GM19035 (cell line): ENCODE data around the gene FPR3.
"Not testable (repeated sequence)": the region's sequence is repeated elsewhere in the genome, so short reads cannot be mapped to it uniquely, and the experiment has no call there.

Source experiments
- ATAC-seq: cut with Tn5 transposase; IDR thresholded peaks from one replicate; pipeline ENCODE4 v1.9.1; 2021; ENCODE audit not compliant: unreplicated experiment

The FPR3 gene

DNA sequence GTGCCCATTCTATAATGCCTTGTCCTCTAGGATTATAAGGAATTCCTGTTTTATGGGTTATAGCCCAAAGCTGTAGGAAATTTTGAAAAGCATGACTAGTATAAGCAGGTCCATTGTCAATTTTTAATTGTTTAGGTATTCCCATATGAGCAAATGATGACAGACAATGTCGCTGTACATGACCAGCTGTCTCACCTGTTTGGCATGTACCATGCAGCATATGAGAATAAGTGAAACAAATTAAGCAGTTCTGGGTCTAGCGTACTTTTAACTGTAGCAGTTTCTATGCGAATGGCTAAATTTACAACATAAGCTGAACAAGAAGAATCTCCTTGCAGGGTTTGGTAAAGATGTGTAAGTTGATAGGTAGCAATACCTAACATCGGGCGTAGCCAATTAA, 11.6 kb downstream of the FPR3 start:
- not testable (repeated sequence) for ATAC-seq

- ATAC-seq, result no peak
Measured at GRCh38 chr19:51807111-51807701, 12.2 kb downstream of the FPR3 start.

GRCh38 chr19:51807925-51808324, 13.0 kb downstream of the FPR3 start:
- ATAC-seq, result no peak

GRCh38 chr19:51808333-51808986, 13.5 kb downstream of the FPR3 start:
- ATAC-seq, result no peak

- no peak for ATAC-seq
Measured at GRCh38 chr19:51809787-51810186, 14.8 kb downstream of the FPR3 start.

GRCh38 chr19:51810223-51810622, 15.3 kb downstream of the FPR3 start:
- no peak for ATAC-seq

- ATAC-seq, result no peak
Measured at GRCh38 chr19:51811344-51811743, 16.4 kb downstream of the FPR3 start.

DNA sequence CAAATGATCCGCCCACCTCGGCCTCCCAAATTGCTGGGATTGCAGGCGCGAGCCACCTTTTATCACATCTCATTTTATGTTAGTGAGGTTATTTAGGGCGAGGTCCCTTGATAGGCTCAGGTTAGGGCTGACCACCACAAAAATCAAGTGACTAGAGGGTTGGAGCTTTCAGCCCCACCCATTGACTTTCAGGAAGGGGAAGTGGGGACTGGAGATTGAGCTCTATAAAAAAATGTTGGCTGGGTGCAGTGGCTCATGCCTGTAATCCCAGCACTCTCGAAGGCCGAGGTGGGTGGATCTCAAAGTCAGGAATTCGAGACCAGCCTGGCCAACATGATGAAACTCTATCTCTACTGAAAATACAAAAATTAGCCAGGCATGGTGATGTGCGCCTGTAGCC, 20.1 kb downstream of the FPR3 start:
- no peak for ATAC-seq

GRCh38 chr19:51816711-51817110, 21.8 kb downstream of the FPR3 start:
- ATAC-seq, result no peak

GRCh38 chr19:51820011-51820410, 25.1 kb downstream of the FPR3 start:
- ATAC-seq, result no peak

DNA sequence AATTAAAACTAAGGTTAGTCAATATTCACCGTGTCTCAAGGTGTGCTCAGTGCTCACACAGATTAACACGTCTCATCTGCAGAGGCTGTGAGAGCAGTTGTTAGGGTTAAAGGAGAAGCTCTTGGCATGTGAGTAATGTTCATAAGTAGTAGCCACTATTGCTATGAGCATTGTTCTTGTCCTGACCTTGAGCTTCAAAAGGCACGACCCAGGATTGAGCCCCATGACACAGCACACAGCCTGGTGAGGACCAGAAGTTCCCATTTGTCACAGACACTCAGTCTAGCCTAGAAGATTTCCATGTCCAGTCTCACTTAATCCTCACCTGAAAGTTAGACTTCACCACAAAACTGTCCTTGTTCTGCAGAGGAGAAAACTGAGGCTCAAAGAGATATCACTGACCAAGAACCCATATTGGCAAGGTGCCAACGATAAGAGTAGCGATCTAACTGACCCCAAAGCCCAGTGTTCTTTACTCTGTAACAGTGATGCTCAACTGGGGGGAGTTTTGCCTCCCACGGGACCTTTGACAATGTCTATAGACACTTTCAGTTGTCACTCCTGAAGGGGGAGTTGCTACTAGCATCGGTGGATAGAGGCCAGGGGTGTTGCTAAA, 26.0 kb downstream of the FPR3 start:
- ATAC-seq, result no peak

- no peak for ATAC-seq
Measured at GRCh38 chr19:51821456-51821855, 26.5 kb downstream of the FPR3 start.

DNA sequence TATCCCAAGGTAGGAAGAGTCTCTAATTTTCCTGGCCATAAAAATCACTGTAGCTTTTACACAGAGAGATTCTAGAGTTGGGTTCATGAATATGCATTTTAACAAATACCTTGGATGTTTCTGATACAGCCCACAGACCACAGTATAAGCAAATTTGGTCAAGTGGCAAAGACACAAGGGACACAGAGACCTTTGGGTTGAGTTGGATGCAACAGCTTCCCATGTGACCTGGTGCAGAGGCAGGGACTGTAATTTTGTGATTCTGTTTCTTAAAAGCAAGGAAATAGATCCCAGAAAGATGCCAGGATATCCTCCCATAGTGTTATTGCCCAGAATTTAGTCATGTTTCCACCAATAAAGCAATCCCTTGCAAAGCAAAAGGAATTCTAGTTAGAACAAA, 27.0 kb downstream of the FPR3 start:
- no peak for ATAC-seq

GRCh38 chr19:51822325-51822724, 27.4 kb downstream of the FPR3 start:
- ATAC-seq, result no peak

DNA sequence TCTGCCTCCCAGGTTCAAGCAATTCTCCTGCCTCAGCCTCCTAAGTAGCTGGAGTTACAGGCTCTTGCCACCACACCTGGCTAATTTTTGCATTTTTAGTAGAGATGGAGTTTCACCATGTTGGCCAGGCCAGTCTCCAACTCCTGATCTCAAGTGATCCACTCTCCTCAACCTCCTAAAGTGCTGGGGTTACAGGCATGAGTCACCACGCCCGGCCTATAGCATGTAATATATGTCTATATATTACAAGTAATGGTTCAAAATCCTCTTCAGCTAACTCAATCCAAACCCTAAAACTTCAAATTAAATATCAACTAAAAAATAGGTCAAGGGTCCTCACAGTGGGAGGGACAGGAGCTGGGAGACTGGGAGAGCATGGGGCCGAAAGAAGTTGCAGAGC, 28.0 kb downstream of the FPR3 start:
- ATAC-seq, result no peak

- ATAC-seq, result no peak
Measured at GRCh38 chr19:51824281-51825005, 29.5 kb downstream of the FPR3 start.

GRCh38 chr19:51830274-51830673, 35.3 kb downstream of the FPR3 start:
- no peak for ATAC-seq

DNA sequence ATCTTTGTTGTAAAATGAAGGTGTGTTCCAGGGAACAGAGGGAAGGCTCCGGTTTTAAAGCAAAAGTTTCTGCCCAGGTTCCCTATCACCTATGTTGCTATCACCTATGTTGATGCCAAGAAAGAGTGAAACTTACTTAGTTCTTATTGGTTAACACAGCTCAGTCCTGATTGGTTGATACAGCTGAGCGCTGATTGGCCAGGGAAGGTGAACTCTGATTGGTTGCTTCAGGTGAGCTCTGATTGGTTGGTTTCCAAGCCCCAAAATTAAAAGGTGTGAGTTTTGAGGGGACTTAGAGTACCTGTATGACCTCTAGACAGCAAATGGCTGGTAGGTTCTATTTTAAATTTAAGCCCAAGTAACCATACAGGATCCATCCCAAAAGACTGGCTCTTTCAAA, 42.2 kb downstream of the FPR3 start:
- ATAC-seq, result no peak

GRCh38 chr19:51861870-51862622, 67.1 kb downstream of the FPR3 start:
- no peak for ATAC-seq

DNA sequence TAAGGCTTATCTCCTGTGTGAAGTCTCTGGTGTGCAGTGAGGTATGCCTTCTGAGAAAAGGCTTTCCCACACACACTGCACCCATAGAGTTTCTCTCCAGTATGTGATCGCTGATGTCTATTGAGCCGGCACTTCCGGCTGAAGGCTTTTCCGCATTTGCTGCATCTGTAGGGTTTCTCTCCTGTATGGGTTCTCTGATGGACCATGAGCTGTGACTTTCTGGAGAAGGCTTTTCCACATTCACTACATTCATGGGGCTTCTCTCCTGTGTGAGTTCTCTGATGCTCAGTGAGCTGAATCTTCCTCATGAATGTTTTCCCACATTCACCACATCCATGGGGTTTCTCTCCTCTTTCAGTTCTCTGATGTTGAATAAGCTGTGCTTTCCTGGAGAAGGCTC, 78.1 kb downstream of the FPR3 start:
- ATAC-seq, result no peak
